Tibial artery (tissue), 4 donors: ENCODE data around the gene ARHGAP8.

ENCODE experiments used
- DNase-seq, 2 donors: peaks; one replicate each; pipeline ENCODE4 v3.0.0-alpha.2; 2019
- H3K27ac ChIP-seq, 2 donors: fragments of 200-600 bp; sonication (generic) in 1 of 2; 1 replicate in 1 of 2; 2 replicates in 1 of 2; pipeline ENCODE4 v1.5.1; 2018 to 2019; ENCODE audit warnings: mild to moderate bottlenecking in 1 of 2
- H3K27me3 ChIP-seq, 2 donors: fragments of 200-600 bp; sonication (generic) in 1 of 2; one replicate each; pipeline versions ENCODE4 v1.5.1 to v1.6.0; 2016 to 2019
- H3K36me3 ChIP-seq, 3 donors: fragments of 200-600 bp; sonication (generic) in 2 of 3; one replicate each; pipeline ENCODE4 v1.5.1; 2016 to 2019; ENCODE audit warnings: mild to moderate bottlenecking in 2 of 3
- H3K4me1 ChIP-seq, 4 donors: fragments of 200-600 bp; sonication (generic) in 2 of 4; 1 replicate in 3 of 4; 2 replicates in 1 of 4; pipeline ENCODE4 v1.5.1; 2016 to 2019
- H3K4me3 ChIP-seq, 2 donors: fragments of 200-600 bp; sonication (generic) in 1 of 2; 1 replicate in 1 of 2; 2 replicates in 1 of 2; pipeline ENCODE4 v1.5.1; 2018 to 2019; ENCODE audit warnings: mild to moderate bottlenecking in 2 of 2
- H3K9me3 ChIP-seq, 3 donors: fragments of 200-600 bp; sonication (generic) in 1 of 3; one replicate each; pipeline ENCODE4 v1.5.1; 2016 to 2019
- intact Hi-C: fragments of 100-400 bp; cut with DNase I; formaldehyde crosslinking; loops from one replicate; pipeline ENCODE4 v1.15.0; 2023; ENCODE audit warnings: low total_unique reads
- TF ChIP-seq, protein P1 (sequence below), 2 experiments: fragments of 200-600 bp in 1 of 2; fragments of 450-650 bp in 1 of 2; IDR thresholded peaks; one replicate each; pipeline ENCODE4 v1.5.1; 2017 to 2019; ENCODE audit warnings: antibody characterized with exemption in 2 of 2, mild to moderate bottlenecking in 1 of 2, moderate library complexity in 1 of 2

The ARHGAP8 gene

DNA sequence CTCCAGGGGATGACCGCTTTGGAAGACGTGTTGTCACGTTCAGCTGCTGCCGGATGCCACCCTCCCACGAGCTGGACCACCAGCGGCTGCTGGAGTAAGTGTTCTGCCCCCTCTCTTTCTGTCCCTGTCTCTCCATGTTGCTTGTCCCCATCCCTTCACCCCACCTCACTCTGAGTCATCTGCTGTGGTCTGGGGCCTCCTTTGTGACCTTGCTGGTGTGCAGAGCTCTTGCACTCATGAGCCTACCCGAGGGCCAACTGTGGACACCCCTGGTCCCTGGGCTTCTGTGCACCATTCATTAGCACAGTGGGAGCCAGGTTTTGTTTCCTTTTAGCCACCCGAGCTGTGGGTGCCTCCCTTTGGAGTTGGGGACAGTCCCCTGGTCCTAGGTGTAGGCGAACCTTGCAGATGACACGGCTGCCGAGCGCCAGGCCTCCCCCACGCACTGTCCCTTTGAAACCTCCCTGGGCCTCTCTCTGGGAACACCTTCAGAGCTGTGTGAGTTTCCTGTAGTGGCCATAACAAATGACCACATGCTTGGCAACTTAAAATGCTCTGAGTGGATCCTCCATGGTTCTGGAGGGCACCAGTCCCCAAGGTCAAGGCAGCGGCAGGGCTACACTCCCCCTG is 49.8 kb downstream of the ARHGAP8 start:
- H3K36me3 ChIP-seq = no peaks in the 10 kb centered on the region
- TF ChIP-seq, protein P1, sequence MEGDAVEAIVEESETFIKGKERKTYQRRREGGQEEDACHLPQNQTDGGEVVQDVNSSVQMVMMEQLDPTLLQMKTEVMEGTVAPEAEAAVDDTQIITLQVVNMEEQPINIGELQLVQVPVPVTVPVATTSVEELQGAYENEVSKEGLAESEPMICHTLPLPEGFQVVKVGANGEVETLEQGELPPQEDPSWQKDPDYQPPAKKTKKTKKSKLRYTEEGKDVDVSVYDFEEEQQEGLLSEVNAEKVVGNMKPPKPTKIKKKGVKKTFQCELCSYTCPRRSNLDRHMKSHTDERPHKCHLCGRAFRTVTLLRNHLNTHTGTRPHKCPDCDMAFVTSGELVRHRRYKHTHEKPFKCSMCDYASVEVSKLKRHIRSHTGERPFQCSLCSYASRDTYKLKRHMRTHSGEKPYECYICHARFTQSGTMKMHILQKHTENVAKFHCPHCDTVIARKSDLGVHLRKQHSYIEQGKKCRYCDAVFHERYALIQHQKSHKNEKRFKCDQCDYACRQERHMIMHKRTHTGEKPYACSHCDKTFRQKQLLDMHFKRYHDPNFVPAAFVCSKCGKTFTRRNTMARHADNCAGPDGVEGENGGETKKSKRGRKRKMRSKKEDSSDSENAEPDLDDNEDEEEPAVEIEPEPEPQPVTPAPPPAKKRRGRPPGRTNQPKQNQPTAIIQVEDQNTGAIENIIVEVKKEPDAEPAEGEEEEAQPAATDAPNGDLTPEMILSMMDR (IDR thresholded peaks at IDR 0.05) = no peak
- intact Hi-C loops = no loop called here
- no peaks in the 10 kb centered on the region for H3K4me1 ChIP-seq
- no peak overlapping the region for H3K27ac ChIP-seq
- peaks cover 0 to 25% of the 10 kb centered on the region in 2 donors for H3K27me3 ChIP-seq
- no peaks in the 10 kb centered on the region for H3K9me3 ChIP-seq
- no peak overlapping the region for H3K4me3 ChIP-seq
- DNase-seq = no peak

DNA sequence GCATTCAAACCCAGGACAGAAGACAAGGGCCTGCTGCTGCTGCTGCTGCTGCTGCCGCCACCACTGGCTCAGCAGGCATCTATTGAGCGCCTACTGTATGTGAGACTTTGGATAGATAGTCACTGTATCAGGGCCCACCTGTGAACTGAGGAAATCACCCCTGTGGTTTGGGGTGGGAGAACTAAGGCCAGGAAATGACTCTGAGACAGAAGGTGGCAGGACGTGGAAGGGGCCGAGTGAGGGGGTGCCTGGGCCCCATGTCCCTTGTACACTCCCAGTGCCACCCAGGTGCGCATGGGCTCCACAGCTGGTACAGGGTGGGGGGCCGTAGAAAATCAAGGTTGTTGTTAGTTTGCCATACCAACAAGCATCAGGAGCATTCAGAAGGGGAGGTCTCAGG is 50.6 kb downstream of the ARHGAP8 start:
- no peak for DNase-seq
- intact Hi-C loops = no loop called here
- TF ChIP-seq, protein P1 (IDR thresholded peaks at IDR 0.05) = no peak

DNA sequence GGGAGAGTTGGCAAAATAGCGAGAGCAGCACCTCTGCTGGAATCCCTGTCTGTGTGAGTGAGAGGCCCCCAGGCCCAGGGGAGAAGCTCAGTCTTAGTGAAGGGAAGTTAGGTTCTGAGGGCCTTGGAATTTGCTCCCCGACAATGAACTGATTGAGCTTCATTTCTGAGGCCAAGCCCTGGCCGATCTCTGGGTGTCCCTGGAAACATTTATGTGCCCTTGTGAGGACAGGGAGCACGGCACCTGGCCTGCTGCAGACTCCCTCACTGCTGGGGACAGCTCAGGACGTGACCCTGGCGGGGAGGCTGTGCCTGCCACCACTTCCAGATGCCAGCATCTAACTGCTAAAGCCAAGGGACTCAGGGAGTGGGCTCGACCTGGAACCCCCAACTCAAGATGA is 52.0 kb downstream of the ARHGAP8 start:
- no peaks in the 10 kb centered on the region for H3K4me1 ChIP-seq
- intact Hi-C loops = no loop called here
- no peak for DNase-seq
- TF ChIP-seq, protein P1 (IDR thresholded peaks at IDR 0.05) = no peak
- no peak overlapping the region for H3K27ac ChIP-seq
- no peaks in the 10 kb centered on the region for H3K36me3 ChIP-seq
- peaks cover 0 to 12% of the 10 kb centered on the region in 2 donors for H3K27me3 ChIP-seq
- no peak overlapping the region for H3K4me3 ChIP-seq
- no peaks in the 10 kb centered on the region for H3K9me3 ChIP-seq

More for the DNA sequence above, 50.6 kb downstream of the ARHGAP8 start:
- Histone ChIP-seq H3K4me1 (no peaks in the 10 kb centered on the region), H3K36me3 (no peaks in the 10 kb centered on the region), H3K9me3 (no peaks in the 10 kb centered on the region), H3K27me3 (peaks cover 0 to 22% of the 10 kb centered on the region in 2 donors), H3K27ac (no peak overlapping the region), H3K4me3 (no peak overlapping the region)

DNA sequence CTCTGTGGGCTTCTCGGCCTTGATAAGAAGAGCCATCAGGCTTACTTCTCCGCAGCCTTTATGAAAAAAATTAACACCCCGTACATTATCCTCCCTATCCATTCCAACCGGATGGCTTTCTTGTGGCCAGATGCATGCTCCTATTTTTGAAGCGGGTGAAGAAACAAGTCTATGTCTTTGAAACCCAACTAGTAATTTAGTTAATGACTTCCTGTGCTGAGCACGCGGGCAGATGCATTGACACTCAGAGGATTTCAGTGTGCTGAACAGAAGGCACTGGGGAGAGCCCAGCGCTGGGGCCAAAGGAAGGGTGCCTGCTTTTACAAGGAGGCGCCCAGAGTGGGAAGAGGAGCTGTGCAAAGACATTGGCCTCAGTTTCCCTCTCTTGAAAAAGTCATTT is 53.3 kb downstream of the ARHGAP8 start:
- H3K27me3 ChIP-seq = peaks cover 0 to 6% of the 10 kb centered on the region in 2 donors
- no peaks in the 10 kb centered on the region for H3K36me3 ChIP-seq
- intact Hi-C loops = no loop called here
- no peak overlapping the region for H3K27ac ChIP-seq
- H3K9me3 ChIP-seq = no peaks in the 10 kb centered on the region
- TF ChIP-seq, protein P1 (IDR thresholded peaks at IDR 0.05) = no peak
- no peaks in the 10 kb centered on the region for H3K4me1 ChIP-seq
- no peak overlapping the region for H3K4me3 ChIP-seq
- no peak for DNase-seq

DNA sequence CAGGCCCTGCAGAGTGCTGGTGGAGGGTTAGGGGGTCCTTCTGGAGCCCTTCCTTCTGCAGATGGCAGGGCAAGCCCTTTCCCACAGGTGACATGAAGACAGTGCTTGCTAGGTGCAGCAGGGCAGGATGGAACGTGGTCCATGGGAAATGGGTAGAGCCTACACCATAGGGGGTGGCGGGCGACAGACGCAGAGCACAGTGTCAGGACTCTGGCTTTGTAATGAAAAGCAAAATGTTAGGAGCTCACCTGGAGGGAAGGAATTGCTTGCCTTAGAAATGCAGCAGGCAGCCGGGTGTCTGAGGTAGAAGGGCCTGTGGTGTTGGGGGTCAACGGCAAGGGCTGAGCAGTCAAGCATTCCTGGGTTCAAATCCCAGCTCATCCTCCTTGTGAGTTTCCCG is 54.9 kb downstream of the ARHGAP8 start:
- no peak overlapping the region for H3K27ac ChIP-seq
- intact Hi-C loops = no loop called here

More for the DNA sequence above, 54.9 kb downstream of the ARHGAP8 start:
- TF ChIP-seq, protein P1 (IDR thresholded peaks at IDR 0.05) = no peak
- Histone ChIP-seq H3K36me3 (no peaks in the 10 kb centered on the region), H3K4me1 (no peaks in the 10 kb centered on the region), H3K27me3 (peaks cover 0 to 6% of the 10 kb centered on the region in 2 donors), H3K4me3 (no peak overlapping the region), H3K9me3 (no peaks in the 10 kb centered on the region)
- DNase-seq = no peak
